HG03469 (cell line): ENCODE data around the gene ALPK3.
"Not testable (repeated sequence)": the region's sequence is repeated elsewhere in the genome, so short reads cannot be mapped to it uniquely, and the experiment has no call there.

ENCODE experiments used
- ATAC-seq: cut with Tn5 transposase; IDR thresholded peaks from one replicate; pipeline ENCODE4 v1.9.1; 2021; ENCODE audit warnings: mild to moderate bottlenecking, moderate library complexity, moderate number of reproducible peaks; ENCODE audit not compliant: unreplicated experiment

The ALPK3 gene

DNA sequence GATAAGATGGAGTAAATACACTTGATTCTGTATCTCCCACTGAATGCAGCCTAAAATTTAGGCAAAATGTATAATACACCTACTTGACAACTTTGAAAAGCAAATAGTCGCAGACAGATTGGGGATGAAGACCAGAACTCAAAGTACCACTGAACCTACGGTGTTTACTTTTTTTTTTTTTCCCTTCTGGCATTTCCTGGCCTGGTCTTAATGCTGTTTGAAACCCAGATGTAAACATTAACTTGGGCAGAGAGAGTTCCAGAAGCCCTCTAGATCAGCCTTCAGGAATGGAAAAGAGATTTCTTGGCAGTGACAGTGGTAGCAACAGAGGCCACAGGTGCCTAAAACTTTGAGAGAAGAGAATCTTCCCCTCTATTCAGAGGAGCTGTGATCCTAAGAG lies 27.8 kb downstream of the ALPK3 start:
- ATAC-seq, result no peak

DNA sequence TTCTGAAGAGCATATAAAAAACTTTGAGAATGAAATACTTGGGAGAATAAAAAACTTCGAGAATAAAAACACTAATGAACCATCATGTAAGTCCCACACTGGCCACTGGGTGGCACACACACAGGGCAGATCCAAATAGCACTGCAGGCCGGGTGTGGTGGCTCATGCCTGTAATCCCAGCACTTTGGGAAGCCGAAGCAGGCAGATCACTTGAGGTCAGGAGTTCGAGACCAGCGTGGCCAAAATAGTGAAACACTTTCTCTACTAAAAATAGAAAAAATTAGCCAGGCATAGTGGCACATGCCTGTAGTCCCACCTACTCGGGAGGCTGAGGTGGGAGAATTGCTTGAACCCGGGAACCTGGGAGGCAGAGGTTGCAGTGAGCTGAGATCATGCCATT lies 28.5 kb downstream of the ALPK3 start:
- not testable (repeated sequence) for ATAC-seq

DNA sequence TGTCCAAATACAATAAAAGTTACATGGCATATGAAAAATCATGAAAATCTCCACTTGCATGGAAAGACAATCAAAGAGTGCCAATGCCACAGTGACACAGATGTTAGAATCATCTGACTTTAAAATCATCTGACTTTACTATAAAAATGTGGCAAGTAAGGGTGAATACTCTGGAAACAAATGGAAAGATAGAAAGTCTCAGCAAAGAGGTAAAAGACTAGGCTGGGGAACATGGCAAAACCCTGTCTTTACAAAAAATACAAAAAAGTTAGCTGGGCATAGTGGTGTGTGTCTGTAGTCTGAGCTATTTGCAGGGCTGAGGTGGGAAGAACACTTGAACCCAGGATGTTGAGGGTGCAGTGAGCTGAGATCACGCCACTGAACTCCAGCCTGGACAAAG lies 29.1 kb downstream of the ALPK3 start:
- ATAC-seq, result no peak

DNA sequence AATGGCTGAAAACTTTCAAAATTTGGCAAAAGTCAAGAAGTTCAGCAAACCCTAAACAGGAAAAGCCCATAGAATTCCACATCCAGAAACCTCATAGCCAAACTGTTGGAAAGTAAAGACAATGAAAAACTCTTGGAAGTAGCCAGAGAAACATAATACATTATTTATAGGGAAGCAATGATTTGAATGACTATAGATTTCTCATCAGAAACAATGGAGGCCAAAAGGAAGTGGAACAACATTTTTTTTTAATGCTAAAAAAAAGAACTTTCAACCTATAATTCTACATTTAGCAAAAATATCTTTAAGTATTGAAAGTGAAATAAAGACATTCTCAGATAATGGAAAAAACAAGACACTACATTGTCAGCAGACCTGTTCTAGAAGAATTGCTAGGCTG lies 30.2 kb downstream of the ALPK3 start:
- no peak for ATAC-seq

DNA sequence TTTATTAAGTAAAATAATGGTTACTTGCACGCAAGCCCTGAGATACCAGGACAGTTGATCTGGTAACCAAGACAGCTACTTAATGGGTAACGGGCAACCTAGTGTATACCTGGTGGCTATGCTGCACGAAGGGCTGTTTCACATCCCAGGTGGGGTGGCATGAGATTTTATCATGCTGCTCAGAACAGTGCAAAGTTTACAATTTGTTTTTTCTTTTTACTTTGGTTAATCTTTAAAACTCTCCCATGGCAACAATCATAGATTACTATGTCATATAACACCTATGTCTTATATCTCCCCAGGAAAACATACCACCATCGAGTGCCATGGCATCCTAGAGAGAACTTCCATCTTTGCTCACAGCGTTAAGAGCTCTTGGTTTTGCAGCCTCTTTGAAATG lies 35.1 kb downstream of the ALPK3 start:
- no peak for ATAC-seq

DNA sequence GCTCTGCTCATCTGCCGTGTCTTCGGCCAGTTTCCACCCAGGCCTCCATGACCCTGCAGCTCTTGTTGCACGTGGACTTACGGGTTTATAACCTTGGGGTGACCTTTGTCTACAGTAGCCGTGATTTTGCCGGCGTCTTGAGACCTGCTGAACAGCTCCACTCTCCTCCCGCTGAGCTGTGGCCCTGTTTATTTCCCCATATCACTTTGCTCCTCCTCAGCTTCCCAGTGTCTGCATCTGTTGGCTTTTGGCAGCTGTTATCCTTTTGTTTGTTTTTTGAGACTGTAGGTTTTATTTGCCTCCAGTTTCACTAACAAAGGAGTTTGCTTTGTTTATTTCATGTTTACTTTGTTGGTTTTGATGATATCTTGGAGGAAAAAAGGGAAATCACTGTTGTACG lies 38.0 kb downstream of the ALPK3 start:
- ATAC-seq, result no peak

DNA sequence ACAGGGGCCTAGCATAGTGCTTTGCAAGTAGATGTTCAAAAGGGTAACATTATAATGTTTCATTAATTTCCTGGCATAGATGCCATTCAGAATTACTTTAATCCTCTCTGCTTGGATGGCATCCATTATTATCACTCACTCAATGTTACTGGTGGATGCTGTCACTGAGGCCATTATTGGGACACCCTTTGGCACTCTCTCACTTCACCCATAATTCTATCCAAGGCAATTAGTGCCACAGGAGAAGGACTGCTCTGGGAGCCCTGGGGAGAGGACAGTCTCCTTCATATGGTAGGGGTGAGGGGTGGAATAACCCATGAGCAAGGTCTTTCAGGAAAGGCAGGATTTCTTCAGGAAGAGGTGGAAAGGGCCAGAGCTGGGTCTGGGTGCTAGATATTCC lies 38.6 kb downstream of the ALPK3 start:
- no peak for ATAC-seq

DNA sequence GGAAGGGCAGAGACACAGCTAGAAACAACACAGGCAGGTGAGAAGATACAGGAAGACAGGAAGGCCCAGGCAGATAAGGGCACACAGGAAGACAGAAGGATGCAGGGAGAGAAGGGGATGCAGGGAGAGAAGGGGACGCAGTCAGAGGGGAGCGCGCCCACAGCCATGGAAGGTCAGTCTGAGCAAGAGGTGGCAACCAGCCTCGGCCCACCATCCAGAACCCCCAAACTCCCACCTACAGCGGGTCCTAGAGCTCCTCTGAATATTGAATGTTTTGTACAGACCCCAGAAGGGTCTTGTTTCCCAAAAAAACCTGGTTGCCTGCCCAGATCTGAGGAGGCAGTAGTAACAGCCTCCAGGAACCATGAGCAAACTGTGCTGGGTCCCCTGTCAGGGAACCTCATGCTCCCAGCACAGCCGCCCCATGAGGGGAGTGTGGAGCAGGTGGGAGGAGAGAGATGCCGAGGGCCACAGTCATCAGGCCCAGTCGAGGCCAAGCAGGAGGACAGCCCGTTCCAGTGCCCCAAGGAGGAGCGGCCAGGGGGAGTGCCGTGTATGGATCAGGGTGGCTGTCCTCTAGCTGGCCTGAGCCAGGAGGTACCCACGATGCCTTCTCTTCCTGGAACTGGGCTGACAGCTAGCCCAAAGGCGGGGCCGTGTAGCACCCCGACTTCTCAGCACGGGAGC lies 39.7 kb downstream of the ALPK3 start:
- no peak for ATAC-seq

DNA sequence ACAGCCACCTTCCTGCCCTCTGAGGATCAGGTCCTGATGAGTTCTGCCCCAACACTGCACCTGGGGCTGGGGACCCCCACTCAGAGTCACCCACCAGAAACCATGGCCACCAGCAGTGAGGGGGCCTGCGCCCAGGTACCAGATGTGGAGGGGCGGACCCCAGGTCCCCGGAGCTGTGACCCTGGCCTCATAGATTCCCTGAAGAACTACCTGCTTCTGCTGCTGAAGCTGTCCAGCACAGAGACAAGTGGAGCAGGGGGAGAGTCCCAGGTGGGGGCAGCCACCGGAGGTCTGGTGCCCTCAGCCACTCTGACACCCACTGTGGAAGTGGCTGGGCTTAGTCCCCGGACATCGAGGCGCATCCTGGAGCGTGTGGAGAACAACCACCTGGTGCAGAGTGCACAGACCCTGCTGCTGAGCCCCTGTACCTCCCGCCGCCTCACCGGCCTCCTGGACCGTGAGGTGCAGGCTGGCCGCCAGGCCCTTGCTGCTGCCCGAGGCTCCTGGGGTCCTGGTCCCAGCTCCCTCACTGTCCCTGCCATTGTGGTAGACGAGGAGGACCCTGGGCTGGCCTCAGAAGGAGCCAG lies 40.4 kb downstream of the ALPK3 start:
- ATAC-seq, result no peak

DNA sequence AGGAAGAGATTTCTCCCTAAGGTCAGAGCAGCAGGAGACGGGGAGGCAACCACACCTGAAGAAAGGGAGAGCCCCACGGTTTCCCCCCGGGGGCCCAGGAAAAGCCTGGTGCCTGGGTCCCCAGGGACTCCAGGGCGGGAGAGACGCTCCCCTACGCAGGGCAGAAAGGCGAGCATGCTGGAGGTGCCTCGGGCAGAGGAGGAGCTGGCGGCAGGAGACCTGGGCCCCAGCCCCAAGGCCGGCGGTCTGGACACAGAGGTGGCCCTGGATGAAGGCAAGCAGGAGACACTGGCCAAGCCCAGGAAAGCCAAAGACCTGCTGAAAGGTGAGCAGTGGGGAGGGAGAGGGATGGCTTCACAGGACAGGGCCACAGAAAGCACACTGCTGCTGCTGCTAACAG lies 41.1 kb downstream of the ALPK3 start:
- no peak for ATAC-seq

DNA sequence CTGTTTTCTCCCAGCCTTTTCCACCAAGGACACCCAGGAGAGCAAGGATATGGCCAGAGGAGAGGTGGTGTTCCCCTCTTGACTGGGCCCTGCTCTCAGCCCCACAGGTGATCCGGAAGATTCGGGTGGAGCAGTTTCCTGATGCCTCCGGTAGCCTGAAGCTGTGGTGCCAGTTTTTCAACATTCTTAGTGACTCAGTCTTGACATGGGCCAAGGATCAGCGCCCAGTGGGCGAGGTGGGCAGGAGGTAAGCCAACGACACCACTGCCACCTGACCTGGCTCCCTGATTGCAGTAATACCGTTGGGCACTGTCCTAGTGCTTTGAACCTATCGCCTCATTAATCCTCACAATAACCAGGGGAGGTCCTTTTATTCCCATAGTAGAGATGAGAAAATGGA lies 42.0 kb downstream of the ALPK3 start:
- ATAC-seq, result no peak

DNA sequence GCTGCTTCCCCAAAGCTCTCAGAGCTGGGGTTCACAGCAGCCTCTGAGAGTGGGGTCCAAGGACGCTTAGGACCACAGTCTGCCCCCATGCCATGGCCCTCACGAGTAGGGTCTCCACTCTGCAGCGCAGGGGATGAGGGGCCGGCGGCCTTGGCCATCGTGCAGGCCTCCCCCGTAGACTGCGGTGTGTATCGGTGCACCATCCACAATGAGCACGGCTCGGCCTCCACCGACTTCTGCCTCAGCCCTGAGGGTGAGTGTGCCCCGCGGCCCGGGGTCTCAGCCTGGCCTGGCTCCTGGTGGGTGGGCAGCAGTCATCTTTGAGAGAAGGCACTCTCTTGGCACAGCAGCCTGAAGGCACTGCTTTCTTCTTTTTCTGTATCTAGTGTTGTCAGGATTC lies 42.5 kb downstream of the ALPK3 start:
- ATAC-seq, result no peak

DNA sequence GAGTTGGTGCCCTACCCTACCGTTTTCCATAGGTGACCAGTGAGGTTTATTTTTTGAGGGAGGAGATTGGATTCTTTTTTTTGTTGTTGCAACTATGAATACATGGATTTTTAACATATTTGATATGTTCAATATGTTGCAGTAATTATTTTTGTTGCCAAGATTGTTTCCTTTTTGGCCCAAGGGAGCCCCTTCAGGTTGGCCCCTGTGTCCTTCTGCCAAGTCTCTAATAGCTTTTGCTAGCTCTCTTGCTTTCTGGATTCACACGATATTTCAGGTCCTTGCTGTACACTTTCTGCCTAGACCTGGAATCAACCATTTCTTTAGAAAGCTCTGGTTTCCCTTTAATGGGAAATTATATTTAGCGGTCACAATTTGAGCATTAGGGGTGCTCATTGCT lies 44.6 kb downstream of the ALPK3 start:
- no peak for ATAC-seq

DNA sequence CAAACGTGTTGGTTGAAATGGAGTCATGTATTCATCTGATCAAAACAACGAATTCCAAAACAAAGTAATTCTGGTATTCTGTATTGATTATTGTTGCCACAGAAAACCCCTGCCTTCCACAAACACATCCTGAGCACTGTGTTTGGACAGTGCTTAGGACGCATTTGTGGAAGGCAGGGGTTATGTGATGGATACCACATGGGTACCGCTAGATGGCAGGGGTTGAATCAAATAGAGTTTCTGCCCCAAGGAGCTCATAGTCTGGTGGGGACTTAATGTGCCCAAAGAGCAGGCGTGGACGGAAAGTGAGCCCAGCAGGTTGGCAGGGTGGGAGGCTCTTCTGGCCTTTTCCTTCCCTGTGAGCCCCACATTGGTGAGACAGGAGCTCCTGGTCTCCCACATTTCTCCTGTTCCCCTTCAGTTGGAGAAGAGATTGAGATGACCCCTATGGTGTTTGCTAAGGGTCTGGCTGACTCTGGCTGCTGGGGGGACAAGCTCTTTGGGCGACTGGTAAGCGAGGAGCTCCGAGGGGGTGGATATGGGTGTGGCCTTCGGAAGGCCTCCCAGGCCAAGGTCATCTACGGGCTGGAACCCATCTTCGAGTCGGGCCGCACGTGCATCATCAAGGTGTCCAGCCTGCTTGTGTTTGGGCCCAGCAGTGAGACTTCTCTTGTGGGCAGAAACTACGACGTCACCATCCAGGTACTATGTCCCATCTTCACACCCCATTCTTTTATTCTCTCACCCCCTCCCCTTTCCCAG lies 45.2 kb downstream of the ALPK3 start:
- no peak for ATAC-seq

DNA sequence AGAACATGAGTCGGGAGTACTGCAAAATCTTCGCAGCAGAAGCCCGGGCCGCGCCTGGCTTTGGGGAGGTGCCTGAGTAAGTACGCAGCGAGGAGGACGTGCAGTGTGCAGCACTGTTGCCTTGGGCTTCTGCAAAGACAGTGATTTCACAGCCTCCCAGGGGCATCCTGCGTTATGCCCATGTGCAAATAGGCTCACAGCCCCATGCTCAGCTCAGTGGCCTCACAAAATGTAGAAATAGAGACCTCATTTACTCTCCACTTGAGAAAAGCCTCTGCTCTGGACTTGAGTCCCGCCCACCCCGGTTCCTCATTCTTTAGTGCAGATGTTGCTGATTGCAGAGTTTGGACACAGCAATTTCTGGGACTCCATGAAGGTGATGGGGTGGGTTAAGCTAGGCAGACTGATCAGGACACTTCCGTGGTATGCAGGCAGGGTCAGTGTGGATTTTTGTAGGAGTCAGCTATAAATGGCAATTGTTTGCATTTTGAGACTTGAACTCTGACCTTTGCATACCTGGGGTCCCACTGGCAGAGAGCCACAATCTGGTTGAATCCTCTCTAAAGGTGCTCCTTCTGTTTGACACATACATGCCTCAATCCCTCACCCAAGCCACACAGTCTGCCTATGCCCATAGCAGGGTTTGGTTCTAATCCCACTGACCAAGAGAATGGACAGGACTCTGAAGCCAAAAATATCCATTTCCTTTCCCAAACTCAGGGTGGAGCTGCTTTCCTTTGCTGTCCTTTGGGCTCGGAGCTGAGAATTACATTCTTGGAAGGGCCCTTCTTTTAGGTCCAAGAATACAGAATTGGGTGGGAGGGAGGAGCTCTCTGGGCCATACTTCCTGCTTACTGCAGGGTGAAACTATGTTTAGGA lies 46.6 kb downstream of the ALPK3 start:
- ATAC-seq, result no peak

DNA sequence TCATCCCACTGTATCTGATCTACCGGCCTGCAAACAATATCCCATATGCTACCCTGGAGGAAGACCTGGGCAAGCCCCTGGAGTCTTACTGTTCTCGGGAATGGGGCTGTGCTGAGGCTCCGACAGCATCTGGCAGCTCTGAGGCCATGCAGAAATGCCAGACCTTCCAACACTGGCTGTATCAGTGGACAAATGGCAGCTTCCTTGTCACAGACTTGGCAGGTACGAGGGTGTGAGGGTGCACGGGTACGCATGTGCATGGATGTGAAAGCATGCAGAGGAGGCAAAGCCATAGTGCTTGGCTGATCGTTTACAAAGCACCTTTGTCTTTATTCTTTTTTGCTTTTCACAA lies 47.3 kb downstream of the ALPK3 start:
- no peak for ATAC-seq

DNA sequence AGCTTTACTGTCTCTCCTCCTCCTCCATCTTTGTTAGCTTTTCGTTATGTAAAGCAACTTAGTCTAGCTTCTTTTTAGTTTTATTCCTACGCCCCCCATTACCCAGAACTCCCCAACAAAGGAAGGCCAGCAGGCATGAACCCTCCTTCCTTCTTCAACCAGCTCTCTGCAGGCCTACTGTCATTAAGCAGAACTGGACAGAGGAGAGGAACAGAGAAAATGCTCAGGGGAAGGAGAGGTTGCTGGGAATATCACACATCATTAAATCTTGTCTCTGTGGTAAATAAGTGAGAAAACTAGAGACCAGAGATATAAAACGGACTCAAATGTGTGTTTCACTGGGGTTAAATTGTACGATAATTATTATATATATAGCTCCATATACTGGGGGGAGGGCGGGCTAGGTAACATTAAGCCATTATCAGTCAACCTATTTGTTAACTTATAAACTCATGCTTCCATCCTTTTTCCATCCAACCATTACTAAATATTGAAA lies 48.0 kb downstream of the ALPK3 start:
- ATAC-seq, result no peak

DNA sequence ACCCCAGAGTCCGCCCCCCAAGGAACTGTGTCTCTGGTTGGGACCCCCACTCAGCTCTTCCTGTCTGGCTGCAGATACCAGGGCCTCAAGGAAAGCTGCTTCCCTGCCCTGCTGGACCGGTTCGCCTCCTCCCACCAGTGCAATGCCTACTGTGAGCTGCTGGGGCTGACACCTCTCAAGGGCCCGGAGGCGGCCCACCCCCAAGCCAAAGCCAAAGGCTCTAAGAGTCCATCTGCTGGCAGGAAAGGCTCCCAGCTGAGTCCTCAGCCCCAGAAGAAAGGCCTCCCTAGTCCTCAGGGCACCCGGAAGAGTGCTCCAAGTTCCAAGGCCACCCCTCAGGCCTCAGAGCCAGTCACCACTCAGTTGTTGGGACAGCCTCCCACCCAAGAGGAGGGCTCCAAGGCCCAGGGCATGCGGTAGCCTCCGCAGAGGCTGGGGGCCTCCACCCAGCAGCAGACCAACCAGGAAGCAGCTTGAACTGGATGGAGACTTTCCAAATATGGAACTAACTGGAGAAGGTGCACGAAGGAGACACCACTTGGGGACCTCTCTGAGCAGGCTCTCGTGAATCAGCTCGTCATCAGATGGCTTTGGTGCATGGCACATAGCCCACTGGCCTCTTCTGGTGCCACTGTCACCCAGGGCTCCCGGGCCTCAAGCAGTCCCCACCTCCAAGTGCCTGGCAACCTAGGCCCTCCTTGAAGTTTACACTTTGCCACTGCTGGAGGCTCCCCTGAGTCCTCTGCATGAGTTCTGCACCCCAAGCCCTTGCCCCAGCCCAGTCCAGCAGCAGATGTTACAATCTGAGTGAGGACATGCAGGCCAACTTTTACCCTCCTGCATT lies 51.1 kb downstream of the ALPK3 start:
- ATAC-seq, result no peak

DNA sequence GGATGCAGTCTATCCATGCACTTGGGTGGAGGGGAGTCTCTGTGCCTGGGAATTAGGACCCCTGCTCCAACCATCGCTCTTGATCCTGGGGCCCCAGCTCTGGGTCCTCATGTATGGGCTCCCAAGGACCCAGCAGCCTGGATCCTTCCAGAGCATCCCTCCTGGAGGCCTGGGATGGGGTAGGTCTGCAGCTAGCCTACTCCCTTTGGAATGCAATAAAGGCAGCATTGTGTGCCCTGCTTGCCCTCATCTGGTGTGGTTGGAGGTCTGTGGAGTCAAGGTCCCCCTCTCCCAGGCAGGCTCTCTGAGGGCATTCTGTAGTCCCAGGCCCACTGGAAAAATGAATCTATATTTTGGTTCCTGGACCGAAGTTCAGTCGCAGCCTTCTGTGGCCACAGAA lies 52.4 kb downstream of the ALPK3 start:
- ATAC-seq, result no peak

DNA sequence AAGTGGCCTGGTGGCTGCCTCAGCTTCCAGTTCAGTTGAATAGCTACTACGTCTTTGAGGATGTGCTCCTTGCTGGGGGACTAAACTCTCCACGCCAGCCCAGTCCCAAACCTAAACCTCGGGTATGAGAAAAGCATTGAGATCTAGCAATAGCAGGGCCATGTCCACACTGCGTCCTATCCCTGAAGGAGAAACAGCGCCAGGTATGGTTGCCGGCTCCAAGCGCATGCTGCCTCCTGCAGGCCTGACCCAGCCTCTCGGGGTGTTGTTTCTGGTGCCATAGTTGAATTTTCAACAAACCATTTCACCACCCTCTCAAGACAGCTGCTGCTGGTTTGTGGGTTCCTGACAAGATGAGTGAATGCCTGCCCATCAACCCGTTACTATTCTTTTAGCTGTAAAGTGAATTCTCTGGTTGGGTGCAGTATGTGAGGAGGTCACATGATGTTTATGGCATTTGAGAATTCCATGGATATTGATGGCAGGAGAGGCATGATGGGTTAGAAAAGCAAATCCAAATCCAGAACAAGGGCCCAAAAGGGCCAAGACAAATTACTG lies 54.4 kb downstream of the ALPK3 start:
- ATAC-seq, result no peak
